Measurements from ENCODE around the gene ITGB5.

- TF ChIP-seq, protein P1, sequence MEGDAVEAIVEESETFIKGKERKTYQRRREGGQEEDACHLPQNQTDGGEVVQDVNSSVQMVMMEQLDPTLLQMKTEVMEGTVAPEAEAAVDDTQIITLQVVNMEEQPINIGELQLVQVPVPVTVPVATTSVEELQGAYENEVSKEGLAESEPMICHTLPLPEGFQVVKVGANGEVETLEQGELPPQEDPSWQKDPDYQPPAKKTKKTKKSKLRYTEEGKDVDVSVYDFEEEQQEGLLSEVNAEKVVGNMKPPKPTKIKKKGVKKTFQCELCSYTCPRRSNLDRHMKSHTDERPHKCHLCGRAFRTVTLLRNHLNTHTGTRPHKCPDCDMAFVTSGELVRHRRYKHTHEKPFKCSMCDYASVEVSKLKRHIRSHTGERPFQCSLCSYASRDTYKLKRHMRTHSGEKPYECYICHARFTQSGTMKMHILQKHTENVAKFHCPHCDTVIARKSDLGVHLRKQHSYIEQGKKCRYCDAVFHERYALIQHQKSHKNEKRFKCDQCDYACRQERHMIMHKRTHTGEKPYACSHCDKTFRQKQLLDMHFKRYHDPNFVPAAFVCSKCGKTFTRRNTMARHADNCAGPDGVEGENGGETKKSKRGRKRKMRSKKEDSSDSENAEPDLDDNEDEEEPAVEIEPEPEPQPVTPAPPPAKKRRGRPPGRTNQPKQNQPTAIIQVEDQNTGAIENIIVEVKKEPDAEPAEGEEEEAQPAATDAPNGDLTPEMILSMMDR (IDR thresholded peaks at IDR 0.05; ENCODE audit: low read length): no peak
- TF ChIP-seq EZH2 (IDR thresholded peaks at IDR 0.05; ENCODE audit: borderline replicate concordance, low read length): no peak
These were observed 13.9 kb downstream of the ITGB5 start for GRCh38 chr3:124873226-124873625.

Data from OCI-LY1 (cell line).